DMS153 treated with DMSO at 0.1 percent for 48 hours (cell line): ENCODE results near the gene SCARB1.

Source experiments
- DNase-seq: peaks from one replicate; lab custom pipeline; 2025; ENCODE audit not compliant: unreplicated experiment; lab: John Stamatoyannopoulos, UW

Gene SCARB1

GRCh38 chr12:124762791-124763593 lies 100.7 kb downstream of the SCARB1 start:
- DNase-seq = no peak

- DNase-seq = no peak
Measured at GRCh38 chr12:124762384-124762783, 101.3 kb downstream of the SCARB1 start.

- no peak for DNase-seq
Measured at GRCh38 chr12:124761871-124762270, 101.8 kb downstream of the SCARB1 start.

- no peak for DNase-seq
Measured at GRCh38 chr12:124761056-124761455, 102.6 kb downstream of the SCARB1 start.

- DNase-seq = no peak
Measured at GRCh38 chr12:124760560-124760959, 103.1 kb downstream of the SCARB1 start.

GRCh38 chr12:124759841-124760503 lies 103.7 kb downstream of the SCARB1 start:
- DNase-seq = no peak

- DNase-seq = peak; percentile 71
Measured at GRCh38 chr12:124758266-124759220, 105.1 kb downstream of the SCARB1 start.

- no peak for DNase-seq
Measured at GRCh38 chr12:124757329-124757728, 106.3 kb downstream of the SCARB1 start.

GRCh38 chr12:124756760-124757159 lies 106.9 kb downstream of the SCARB1 start:
- DNase-seq = no peak

- no peak for DNase-seq
Measured at GRCh38 chr12:124756166-124756565, 107.5 kb downstream of the SCARB1 start.

GRCh38 chr12:124755801-124756148 lies 107.9 kb downstream of the SCARB1 start:
- DNase-seq = no peak

GRCh38 chr12:124754949-124755800 lies 108.5 kb downstream of the SCARB1 start:
- peak; percentile 80 for DNase-seq

- DNase-seq = no peak
Measured at GRCh38 chr12:124754491-124754890, 109.2 kb downstream of the SCARB1 start.

- DNase-seq = no peak
Measured at GRCh38 chr12:124753993-124754392, 109.7 kb downstream of the SCARB1 start.

- DNase-seq = no peak
Measured at GRCh38 chr12:124753228-124753591, 110.5 kb downstream of the SCARB1 start.

- no peak for DNase-seq
Measured at GRCh38 chr12:124752437-124753227, 111.0 kb downstream of the SCARB1 start.

GRCh38 chr12:124751654-124752355 lies 111.9 kb downstream of the SCARB1 start:
- DNase-seq = no peak

GRCh38 chr12:124750787-124751471 lies 112.7 kb downstream of the SCARB1 start:
- DNase-seq = no peak
